ENCODE measurements around the gene ZNF639. TPM values are rescaled to one million over a fixed set of nuclear protein-coding genes. Genes with fewer than 3 reads are reported as not detected.

The ZNF639 gene
- total and polyA plus RNA-seq, 9 of the 15 experiments (the other 6 are each of a cell fraction or from before 2014, with no cell fraction given) = 17.6 to 88.1 (median 53.7) TPM

- no peak for TF ChIP-seq ATF6 (CRISPR knock-in tag; IDR thresholded peaks at IDR 0.05)
- TF ChIP-seq RAD21 (CRISPR knock-in tag; conservative IDR thresholded peaks at IDR 0.05 in 1 of 2, IDR thresholded peaks at IDR 0.05 in 1 of 2) = peak in 1 of 2 experiments; percentile 2; a peak in 2 of 4 replicates
- TF ChIP-seq THRA (IDR thresholded peaks at IDR 0.05) = no peak
- peak in 1 of 2 experiments; percentile 81; a peak in 1 of 4 replicates for TF ChIP-seq TEAD1 (CRISPR knock-in tag; IDR thresholded peaks at IDR 0.05)
- no peak; the same call in 1 of the 2 replicates for TF ChIP-seq ZNF431 (CRISPR knock-in tag; IDR thresholded peaks at IDR 0.05)
- 0 out of 4 replicates have a peak, but pooled peaks of 1 of the 2 experiments have one; percentile 59 for TF ChIP-seq FOXA3 (CRISPR knock-in tag; conservative IDR thresholded peaks at IDR 0.05 in 1 of 2, IDR thresholded peaks at IDR 0.05 in 1 of 2)
- peak in 1 of 2 experiments; percentile 27; a peak in 1 of 4 replicates for TF ChIP-seq MLLT1 (IDR thresholded peaks at IDR 0.05)
- no peak for TF ChIP-seq ZNF232 (CRISPR knock-in tag; IDR thresholded peaks at IDR 0.05)
- TF ChIP-seq RBFOX2 (IDR thresholded peaks at IDR 0.05; ENCODE audit: low read depth, low read length) = peak; percentile 88
- TF ChIP-seq TGIF2 (CRISPR knock-in tag; IDR thresholded peaks at IDR 0.05) = 0 out of 2 replicates have a peak, but pooled peaks have one; percentile 73
- TF ChIP-seq NFIX (CRISPR knock-in tag; IDR thresholded peaks at IDR 0.05; ENCODE audit: low read depth) = no peak
- peak; percentile 10; the same call in 1 of the 2 replicates for TF ChIP-seq DPF2 (IDR thresholded peaks at IDR 0.05)
- no peak for TF ChIP-seq BHLHE40 (IDR thresholded peaks at IDR 0.05; ENCODE audit: low read length)
- no peak for TF ChIP-seq STAT5A (IDR thresholded peaks at IDR 0.05; ENCODE audit: borderline replicate concordance, low read length)
- TF ChIP-seq PHF8 (IDR thresholded peaks at IDR 0.05; ENCODE audit: borderline replicate concordance, low read length) = peak; percentile 43; the same call in 1 of the 2 replicates
- TF ChIP-seq TARDBP (IDR thresholded peaks at IDR 0.05) = no peak
- TF ChIP-seq ZBTB12 (CRISPR knock-in tag; IDR thresholded peaks at IDR 0.05) = no peak
- TF ChIP-seq RFX5 (IDR thresholded peaks at IDR 0.05; ENCODE audit: low read depth, low read length) = no peak
- TF ChIP-seq TBL1XR1 (IDR thresholded peaks at IDR 0.05; ENCODE audit: low read length in 2 of 2) = peak in 1 of 2 experiments; percentile 17; a peak in 1 of 4 replicates
- TF ChIP-seq CBX1 (IDR thresholded peaks at IDR 0.05; ENCODE audit: low read depth) = no peak; the same call in 1 of the 2 replicates
- TF ChIP-seq EGR1 (conservative IDR thresholded peaks at IDR 0.05) = peak; percentile 79
These were observed 623 bp downstream of the ZNF639 start (continued) for GRCh38 chr3:179323197-179324110.

All from K562 (cell line).